Activated B cell treated with CpG ODN at 0.5 μM for 24 hours (primary cell): ENCODE results near the gene TMEM164. TPM values are rescaled to one million over a fixed set of nuclear protein-coding genes. Genes with fewer than 3 reads are reported as not detected.

Experiments used
- ATAC-seq: fragments of 200-7000 bp; cut with Tn5 transposase; one replicate; pipeline ENCODE4 v1.10.0; 2021; ENCODE audit warnings: low read depth, mild to moderate bottlenecking, moderate library complexity
- CTCF ChIA-PET: fragments of 350-600 bp; sonication (Branson Sonifier 250); formaldehyde crosslinking; loops from one replicate; lab custom pipeline; 2021; ENCODE audit warnings: antibody characterized with exemption; lab: Charles Lee
- POLR2A ChIA-PET: fragments of 350-600 bp; sonication (Branson Sonifier 250); formaldehyde crosslinking; loops from one replicate; lab custom pipeline; 2021; ENCODE audit warnings: antibody characterized with exemption; lab: Charles Lee
- DNase-seq: peaks from one replicate; pipeline ENCODE4 v3.0.0; 2022
- H3K27ac Mint-ChIP-seq: one replicate; pipeline ENCODE4 v1.8.0; 2020; ENCODE audit warnings: mixed read lengths
- H3K27me3 Mint-ChIP-seq: one replicate; pipeline ENCODE4 v1.8.0; 2021; ENCODE audit warnings: mixed read lengths
- H3K36me3 Mint-ChIP-seq: one replicate; pipeline ENCODE4 v1.8.0; 2021; ENCODE audit warnings: low read depth, mixed read lengths
- H3K4me1 Mint-ChIP-seq: one replicate; pipeline ENCODE4 v1.8.0; 2021; ENCODE audit warnings: mixed read lengths
- H3K4me3 Mint-ChIP-seq: one replicate; pipeline ENCODE4 v1.8.0; 2020; ENCODE audit warnings: mild to moderate bottlenecking, mixed read lengths
- H3K9me3 Mint-ChIP-seq: one replicate; pipeline ENCODE4 v1.8.0; 2020; ENCODE audit warnings: mixed read lengths
- intact Hi-C: fragments of 100-400 bp; cut with micrococcal nuclease; formaldehyde crosslinking; loops from one replicate; pipeline ENCODE4 v1.15.1; 2024
- total RNA-seq: library from RNA; stranded (reverse); gene quantifications from 2 replicates; pipeline ENCODE4 v1.2.3, GENCODE V29; 2022
- TF ChIP-seq, protein P1 (sequence below): fragments of 200-600 bp; IDR thresholded peaks from one replicate; pipeline ENCODE4 v1.8.0; 2022; ENCODE audit warnings: antibody characterized with exemption, mild to moderate bottlenecking

TMEM164 gene
- total RNA-seq, 1 donor from 2014 or later: 21.8 TPM

DNA sequence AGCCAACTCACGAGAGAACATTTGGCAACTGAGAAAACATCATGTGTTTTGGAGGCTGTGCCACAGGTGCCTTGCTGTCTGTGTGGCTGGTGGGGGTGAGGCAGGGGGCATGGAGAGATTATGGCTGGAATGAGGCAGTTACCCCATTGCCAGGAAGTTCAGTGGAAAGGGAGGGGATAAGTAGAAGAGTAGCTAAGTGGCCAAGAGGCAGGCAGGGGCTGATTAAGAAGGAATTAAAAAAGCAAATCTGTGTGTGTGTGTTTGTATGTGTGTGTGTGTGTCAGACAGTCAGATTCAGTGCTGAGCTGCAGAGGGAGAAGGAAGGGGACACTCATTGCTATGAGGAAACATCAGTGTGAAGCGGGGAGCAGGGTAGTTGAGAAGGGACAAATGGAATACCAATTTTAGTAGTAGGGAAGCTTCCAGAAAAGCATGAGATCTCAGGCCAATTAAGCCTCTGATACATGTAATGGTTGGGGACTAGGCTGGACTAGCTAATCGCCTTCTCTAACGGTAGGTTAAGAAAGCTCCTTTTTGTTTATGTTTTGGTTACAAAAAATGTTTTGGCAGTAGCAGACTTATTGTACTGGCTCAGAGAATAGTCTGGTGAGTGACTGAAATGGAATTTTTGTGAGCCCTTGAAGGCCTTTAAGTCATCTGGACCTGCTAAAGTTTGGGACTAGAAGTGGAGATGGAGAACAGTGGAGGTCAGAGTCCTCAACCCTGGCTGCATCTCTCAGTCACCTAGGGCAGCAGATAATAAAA lies 18.5 kb downstream of the TMEM164 start:
- POLR2A ChIA-PET: no interaction called here
- CTCF ChIA-PET: no interaction called here
- DNase-seq: no peak
- TF ChIP-seq, protein P1, sequence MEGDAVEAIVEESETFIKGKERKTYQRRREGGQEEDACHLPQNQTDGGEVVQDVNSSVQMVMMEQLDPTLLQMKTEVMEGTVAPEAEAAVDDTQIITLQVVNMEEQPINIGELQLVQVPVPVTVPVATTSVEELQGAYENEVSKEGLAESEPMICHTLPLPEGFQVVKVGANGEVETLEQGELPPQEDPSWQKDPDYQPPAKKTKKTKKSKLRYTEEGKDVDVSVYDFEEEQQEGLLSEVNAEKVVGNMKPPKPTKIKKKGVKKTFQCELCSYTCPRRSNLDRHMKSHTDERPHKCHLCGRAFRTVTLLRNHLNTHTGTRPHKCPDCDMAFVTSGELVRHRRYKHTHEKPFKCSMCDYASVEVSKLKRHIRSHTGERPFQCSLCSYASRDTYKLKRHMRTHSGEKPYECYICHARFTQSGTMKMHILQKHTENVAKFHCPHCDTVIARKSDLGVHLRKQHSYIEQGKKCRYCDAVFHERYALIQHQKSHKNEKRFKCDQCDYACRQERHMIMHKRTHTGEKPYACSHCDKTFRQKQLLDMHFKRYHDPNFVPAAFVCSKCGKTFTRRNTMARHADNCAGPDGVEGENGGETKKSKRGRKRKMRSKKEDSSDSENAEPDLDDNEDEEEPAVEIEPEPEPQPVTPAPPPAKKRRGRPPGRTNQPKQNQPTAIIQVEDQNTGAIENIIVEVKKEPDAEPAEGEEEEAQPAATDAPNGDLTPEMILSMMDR: no peak
- H3K27ac Mint-ChIP-seq: no peak overlapping the region
- no peak overlapping the region for H3K4me3 Mint-ChIP-seq
- no peaks in the 10 kb centered on the region for H3K27me3 Mint-ChIP-seq
- H3K4me1 Mint-ChIP-seq: peaks cover 14% of the 10 kb centered on the region
- no peaks in the 10 kb centered on the region for H3K9me3 Mint-ChIP-seq
- intact Hi-C loops: no loop called here
- H3K36me3 Mint-ChIP-seq: peaks cover 22% of the 10 kb centered on the region
- no peak for ATAC-seq

DNA sequence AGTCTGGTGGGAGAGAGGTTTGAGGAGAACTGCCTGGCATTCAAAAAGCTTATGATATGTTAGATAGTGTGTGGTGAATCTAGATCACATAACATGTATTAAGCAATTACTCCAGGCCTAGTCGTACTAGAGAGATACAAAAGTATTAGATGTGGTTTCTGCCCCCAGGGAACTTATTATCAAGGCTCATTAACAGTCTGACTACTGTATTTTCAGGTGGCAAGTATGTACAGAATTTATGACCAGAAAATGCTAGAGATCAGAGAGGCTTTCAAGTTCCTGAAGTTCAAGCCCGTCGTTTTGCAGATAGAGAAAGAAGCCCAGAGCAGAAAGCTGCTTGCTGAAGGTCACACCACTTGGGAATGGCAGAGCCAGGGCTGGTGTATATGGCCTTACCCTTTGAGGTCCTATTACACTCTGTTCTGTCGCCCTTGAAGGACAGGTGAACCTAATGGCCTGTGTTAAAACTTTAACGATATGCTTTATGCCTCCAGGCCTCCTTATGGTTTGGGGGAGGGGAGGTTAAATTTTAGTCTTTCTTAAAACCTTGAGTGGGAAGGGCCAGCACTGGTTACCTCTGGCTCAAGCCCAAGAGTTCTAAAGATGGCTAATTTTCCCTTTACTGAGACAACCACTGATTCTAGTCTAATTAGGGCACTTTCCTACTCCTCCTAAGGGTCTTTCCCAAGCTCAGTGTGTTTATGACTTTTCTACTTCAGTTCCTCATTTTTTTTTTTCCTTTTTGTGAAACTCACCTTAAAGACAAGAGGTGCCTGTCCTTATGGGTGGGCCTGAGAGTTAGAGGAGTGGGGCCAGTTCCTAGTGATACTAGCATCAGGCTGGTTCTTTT lies 19.9 kb downstream of the TMEM164 start:
- Mint-ChIP-seq H3K27ac (peak overlapping the region; percentile 35), H3K36me3 (peaks cover 18% of the 10 kb centered on the region), H3K4me3 (no peak overlapping the region), H3K4me1 (peaks cover 14% of the 10 kb centered on the region), H3K27me3 (no peaks in the 10 kb centered on the region), H3K9me3 (no peaks in the 10 kb centered on the region)
- DNase-seq (no peak), ATAC-seq (no peak)
- CTCF ChIA-PET: no interaction called here
- POLR2A ChIA-PET: interaction anchor here (0.9 kb wide), 1 partner anchor 20 kb away, joined by 3 read pairs; the partner anchor contains the start of gene TMEM164
- intact Hi-C loops: no loop called here
- TF ChIP-seq, protein P1: no peak

DNA sequence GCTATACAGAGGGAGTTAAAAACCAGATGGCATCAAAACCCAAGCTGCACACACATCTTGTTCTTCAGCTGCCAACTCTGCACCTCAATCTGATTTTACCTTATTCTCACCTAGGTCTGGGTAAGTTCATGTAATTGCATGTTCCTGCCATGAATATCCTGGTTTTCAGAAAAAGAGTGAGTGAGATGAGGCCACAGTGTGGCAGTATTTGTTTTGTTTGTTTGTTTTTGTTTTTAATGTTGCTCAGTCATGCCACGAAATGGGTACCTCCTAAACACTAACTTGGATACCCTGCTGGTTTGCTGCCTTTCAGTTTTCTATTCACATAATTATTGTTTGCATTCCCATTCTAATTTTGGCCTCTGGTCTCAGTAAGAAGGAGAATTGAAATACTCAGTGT lies 22.5 kb downstream of the TMEM164 start:
- CTCF ChIA-PET: no interaction called here
- intact Hi-C loops: no loop called here
- Mint-ChIP-seq H3K27me3 (no peaks in the 10 kb centered on the region), H3K27ac (no peak overlapping the region), H3K9me3 (no peaks in the 10 kb centered on the region), H3K36me3 (peaks cover 18% of the 10 kb centered on the region), H3K4me1 (peaks cover 24% of the 10 kb centered on the region), H3K4me3 (no peak overlapping the region)
- ATAC-seq (no peak), DNase-seq (no peak)
- POLR2A ChIA-PET: no interaction called here
- TF ChIP-seq, protein P1: no peak

DNA sequence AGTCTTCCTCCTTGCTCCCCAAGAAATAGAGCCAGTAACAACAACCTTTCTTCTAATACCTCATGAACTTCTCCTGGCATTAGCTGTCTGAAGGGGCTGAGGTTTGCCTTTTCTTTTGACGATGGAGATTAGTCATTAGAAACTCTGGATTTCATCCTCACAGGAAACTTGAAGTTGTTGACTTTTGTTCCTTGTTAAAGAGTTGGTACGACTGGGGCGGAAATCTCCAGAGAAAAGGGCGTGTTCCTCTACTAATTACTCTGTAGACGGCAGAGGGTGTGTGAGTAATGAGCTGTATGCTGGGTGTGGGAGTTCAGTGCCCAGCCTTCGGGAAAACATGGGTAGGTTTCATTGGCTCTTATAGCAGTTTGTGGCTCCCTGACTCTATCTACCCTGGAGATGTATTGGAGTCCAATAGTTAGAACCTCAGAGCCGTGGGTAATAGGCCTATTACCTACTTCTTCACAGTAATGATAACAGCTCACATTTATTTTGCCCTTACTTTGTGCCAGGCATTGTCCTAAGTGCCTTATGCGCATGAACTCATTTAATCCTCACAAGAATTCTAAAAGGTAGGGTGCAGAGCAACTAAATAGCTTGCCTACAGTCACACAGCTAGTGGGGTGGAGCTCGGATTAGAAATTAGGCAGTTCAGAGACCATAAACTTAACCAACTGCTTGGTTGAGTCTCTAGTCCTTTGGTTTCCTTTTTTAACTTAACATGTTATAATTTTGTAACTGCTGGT lies 23.4 kb downstream of the TMEM164 start:
- H3K27ac Mint-ChIP-seq: no peak overlapping the region
- peaks cover 24% of the 10 kb centered on the region for H3K4me1 Mint-ChIP-seq
- H3K36me3 Mint-ChIP-seq: peaks cover 20% of the 10 kb centered on the region
- intact Hi-C loops: no loop called here
- ATAC-seq (no peak), DNase-seq (no peak)
- ChIA-PET CTCF (no interaction called here), POLR2A (no interaction called here)
- H3K4me3 Mint-ChIP-seq: no peak overlapping the region
- TF ChIP-seq, protein P1: no peak
- no peaks in the 10 kb centered on the region for H3K27me3 Mint-ChIP-seq
- no peaks in the 10 kb centered on the region for H3K9me3 Mint-ChIP-seq
